Dermis blood vessel endothelial cell (primary cell): Measurements from ENCODE around the gene EDIL3. TPM values are rescaled to one million over a fixed set of nuclear protein-coding genes. Genes with fewer than 3 reads are reported as not detected.
"Not testable (repeated sequence)": the region's sequence is repeated elsewhere in the genome, so short reads cannot be mapped to it uniquely, and the experiment has no call there.

Experiments
- DNase-seq: peaks from one replicate; pipeline ENCODE4 v3.0.0; 2010
- total RNA-seq: library from RNA; depleted of rRNA; stranded (reverse); fragments of >200 nt; gene quantifications from 2 replicates; pipeline ENCODE4 v1.2.3, GENCODE V29; 2014

The EDIL3 gene
- total RNA-seq, 1 donor from 2014 or later: 1.5 TPM

DNA sequence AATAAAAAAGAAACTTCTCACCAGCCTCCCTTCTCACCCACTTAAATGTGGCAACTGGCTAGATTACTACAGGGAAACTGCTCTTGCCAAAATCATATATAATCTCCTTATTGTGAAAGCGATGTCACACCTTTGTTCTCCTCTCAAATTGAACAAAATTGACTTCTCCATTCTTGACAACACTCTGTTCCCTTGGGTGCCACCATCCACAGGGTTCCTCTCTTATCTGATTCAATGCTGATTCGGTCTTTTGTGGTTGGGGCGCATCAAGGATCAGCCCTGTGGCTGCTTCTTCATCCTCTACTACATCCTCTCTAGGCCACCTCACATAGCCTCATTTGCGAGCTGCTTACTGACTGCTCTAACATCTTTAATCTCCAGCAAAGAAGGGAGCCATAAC, 86.1 kb downstream of the EDIL3 start:
- no peak for DNase-seq

DNA sequence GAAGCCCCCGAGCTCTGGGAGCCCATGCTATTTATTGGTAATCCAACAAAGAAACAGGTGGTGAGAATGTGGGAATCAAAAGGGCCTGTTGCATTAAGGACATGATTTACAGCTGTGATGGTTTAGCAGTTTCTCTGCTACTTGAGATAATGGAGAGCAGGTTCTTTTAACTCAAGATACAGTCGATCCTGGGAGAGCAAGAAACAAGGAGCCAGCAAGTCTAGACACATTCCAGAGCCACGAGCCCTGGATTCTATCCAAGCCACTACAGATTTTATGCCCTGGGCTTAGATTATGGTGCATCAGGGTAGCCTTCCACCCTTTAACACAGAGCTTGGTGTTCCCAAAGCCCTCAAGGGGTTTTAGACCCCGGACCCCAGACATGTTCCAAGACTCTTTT, 87.0 kb downstream of the EDIL3 start:
- not testable (repeated sequence) for DNase-seq

DNA sequence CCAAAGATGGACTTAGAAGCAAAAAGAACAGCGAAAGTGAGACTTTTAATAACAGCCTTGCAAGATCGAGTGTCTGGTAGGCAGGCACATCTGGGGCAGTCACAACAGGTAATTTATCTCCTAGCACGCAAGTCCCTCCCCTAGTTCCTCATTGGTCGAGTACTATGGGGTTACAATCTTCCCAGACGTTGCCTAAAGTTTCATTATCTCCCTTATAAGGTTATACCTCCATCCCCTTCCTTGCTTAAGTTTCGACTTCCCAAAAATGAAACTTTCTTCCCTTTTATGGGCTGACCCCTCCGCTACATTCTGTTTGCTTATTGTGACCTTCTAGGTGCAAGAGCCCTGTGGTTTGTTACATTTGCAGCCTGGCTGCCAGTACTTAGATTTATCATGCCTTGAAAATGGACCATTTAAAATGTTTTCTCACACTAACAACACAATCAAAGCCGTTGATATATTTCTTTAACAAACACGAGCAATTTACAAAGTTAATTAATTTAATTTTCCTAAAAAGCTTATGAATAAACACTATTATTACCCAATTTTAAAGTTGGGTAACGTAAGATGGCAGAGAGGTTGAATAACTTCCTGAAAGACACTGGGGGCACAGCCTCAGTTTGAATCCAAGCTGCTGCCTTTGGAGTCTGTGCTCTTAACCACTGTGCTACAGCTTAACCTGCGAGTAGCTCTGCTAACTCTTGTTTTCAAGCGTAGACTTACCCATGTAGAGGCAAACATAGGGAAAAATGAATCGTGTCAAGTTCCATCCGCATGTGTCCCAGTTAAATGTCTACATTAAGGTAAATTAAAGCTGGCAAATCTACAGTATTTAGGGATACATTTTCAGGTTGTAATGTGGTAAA, 91.7 kb downstream of the EDIL3 start:
- no peak for DNase-seq

DNA sequence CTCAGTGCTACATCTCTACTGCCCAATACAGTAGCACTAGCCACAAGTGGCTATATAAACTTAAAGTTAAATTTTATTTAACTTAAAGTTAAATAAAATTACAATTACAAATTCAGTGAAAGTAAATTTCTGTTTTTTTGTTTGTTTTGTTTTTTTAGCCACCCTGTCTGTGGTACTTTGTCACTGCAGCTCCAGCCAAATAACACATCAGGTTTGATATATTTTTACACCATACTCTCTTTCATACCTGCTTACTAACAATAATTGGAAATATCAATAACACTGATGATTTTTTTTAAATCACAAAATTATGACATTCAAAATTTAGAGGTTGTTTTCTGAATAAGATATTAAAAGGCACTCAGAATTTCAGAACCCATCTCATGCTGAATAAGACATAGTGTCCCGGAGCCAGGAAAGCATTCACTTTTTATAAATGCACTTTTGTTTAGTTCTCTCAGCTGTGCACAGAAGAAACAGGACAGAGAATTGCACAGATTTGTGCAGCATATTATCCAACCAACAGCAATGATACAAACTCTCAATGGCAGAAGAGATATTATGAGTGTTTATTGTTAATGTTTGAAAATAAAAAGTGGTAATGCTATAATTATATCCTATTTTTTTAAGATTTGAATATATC, 92.6 kb downstream of the EDIL3 start:
- no peak for DNase-seq

DNA sequence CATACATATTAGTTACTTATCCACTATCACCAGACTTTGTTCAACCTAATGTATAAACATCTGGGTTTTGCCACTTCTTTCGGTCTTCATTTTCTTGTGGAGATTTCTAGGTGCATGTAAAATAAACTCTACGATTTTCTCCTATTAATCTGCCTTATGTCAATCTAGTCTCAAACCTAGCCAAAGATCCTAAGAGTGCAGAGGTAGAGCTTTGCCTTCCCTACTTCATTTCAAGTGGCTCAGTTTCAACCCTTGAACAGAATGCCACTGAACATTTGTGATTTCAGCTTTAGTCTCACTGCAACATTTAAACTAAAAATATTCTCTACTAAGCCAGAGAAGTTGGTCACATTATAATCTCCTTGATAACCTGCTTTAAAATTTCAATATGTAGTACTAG, 94.0 kb downstream of the EDIL3 start:
- DNase-seq: no peak

DNA sequence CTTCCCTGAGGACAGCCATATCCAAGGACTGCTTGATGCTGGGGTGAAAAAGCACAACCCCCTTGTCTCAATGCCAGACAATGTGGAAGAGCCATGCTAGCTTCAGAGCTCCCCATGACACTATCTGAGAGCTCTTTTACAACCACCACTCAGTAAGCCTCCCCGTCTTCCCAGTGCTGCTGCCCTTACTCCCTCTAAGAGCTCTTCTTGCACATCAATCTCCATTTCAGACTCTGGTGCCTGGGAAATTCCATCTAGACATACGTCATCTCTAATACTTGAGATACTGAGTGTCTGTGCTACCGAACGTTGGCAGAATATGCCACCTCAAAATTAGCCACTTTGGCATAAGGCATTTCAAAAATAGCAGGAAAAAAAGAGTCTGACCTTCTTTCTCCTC, 94.5 kb downstream of the EDIL3 start:
- no peak for DNase-seq

DNA sequence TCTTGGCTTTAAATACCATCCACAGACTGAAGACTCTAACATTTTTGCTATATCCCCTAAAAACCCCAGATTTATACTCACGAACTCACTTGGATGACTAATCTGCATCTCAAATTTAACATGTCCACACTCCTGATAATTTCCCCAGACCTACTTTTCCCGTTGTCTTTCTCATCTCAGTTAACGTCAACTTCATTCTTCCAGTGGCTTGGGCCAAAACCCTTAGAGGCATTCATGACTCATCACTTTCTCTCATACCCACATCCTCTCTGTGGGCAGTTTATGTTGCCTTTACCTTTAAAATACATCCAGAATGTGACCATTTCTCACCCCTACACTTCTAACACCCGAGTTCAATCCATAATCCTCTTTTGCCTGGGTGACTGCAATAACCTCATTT, 96.7 kb downstream of the EDIL3 start:
- peak; percentile 29 for DNase-seq

DNA sequence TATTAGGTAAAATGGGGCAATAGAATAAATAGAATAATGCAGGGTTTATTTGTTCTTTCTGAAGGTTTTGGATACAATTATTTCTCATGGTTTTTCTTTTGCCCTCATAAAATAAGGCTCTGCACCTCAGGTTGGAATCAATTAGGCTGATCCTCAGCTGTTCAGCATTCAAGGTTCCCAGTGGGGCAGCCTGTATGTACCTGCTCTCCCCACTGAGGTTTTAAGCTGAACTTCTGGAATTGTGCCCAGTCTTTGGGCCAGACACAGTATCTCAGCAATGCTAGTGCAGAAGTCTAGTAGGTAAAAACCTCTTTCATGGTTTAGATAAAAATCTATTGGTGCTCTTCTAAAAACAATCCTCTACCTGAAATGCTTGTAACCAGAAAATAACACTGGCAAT, 98.0 kb downstream of the EDIL3 start:
- DNase-seq: no peak

DNA sequence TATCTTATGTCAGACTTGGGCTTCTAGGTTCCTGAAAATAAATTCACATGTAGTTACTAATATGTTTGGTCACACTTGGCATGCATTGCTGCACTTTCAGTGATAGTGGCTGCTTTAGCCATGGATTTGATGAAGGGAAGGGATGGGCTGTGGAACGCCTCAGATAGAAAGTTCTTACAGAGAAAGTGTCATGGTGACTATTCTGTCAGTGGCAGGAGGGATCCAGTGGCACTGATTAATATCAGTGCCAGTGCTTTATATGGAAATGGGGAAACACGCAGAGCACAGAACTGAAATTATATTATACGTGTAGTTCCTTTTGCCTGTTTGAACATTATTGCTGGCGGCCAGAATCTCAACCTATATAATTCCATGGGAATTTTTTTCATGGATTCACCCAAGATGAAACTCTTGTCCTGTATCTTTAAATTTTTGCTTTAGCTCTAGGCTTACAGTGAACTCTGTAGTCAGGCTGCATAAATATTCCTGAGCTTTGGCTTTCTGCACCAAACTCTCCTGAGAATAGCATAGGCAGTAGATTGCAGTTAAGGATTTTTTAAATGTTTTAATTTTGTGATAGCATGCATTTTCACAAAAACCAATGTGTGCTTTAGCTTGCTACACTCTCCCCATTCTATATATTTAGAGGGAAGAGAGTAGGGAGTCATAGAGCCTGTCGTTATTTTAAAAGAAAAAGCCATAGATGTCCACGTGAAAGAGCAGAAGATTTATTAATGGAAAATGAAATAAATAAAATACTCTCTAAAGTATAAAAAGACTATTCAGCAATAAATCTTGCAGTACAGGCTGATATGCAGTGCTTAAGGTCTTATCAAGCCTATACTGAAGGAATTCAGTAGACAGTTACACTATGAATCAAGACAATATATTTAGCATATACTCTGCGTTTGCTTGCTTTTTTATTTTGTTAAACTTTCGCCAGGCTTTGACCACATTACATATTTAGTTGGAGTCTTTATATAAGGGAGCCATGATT, 98.7 kb downstream of the EDIL3 start:
- DNase-seq: no peak

DNA sequence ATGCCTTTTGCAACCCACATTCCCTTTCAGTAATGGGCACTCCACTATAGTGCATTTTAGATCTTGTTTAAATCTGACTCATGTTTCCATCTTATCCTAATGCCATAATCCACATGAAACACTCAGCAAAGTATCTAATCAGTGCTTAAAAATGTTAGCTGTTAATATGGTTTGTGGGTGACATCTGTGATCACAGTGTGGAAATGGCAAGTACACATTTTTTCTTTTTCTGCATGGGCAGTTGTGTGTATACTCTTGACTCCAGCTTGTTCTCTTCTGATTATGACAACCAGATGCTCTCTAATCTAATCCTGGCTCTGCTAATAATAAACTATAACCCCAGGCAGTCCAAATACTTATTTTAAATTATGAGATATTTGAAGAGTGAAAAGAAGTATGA, 103.3 kb downstream of the EDIL3 start:
- no peak for DNase-seq

DNA sequence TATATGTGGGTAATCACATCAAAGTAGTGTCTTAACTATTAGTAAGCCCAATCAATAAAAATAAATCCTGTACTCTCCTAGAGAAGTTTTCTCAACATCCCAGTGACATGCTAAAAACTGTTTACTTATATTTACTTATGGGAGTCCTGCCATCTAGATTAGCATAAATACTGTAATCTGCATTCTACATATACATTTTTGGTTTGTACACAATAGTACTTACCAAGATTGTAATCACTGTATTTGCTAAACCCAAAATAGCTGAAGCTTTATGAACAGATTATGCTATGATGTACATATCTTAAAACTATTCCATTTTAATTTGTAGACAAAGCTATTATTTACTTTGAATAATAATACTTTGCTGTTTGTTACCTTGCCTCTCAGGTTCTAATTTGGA, 105.4 kb downstream of the EDIL3 start:
- DNase-seq: no peak

DNA sequence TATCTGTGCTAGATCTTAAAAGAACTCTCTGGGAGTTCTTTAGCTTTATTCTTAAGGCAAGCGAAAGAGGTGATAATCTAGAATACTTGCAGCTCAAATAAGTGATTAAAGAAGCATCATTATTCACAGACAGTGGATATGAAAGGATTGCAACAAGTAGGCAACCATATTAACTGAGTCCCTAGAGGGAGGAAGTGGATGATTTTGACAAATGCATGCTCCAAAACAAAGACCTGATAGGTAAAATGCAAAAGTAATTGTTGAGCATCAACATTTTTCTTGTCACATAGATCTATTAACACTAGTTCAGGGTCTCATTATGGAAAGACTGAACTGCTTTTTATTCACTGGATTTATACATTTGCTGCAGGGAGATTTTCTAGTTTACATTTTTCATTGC, 109.1 kb downstream of the EDIL3 start:
- no peak for DNase-seq

DNA sequence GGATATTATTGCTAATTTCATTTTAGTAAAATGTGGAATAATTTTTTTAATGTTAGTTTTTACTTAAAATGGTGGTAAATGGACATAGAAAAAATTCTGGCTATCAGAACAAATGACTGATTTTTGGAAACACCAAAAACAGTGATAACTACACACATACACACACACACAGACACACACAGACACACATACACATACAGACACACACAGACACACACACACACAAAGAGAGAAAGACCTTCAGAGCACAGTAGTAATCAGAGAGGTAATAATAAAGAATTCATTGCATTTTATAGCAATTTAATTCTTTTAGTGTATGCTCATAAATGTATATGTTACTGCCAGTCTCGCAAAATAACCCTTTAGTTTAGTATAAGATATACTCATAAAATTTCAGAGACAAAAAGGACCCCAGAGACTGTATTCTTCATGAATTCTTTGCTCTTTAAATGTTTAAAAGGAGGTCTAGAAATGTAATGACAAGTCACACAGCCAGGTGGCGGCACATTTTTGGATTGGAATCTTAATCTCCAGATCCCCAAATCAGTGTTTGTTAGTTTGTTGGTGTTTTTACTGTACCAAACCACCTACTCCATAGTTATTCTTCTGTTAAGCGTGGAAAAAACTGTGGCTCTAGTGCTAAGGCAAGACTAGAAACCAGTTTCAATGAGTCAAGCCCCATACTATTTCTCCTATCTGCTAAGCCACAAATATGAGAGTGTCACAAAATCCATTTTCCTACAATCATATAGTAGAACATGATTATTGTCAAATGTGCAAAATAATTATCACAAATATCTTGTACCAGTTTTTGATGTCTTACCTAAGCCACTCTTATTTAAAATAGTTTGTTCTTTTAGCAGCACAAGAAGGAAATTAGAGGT, 109.9 kb downstream of the EDIL3 start:
- DNase-seq: peak; percentile 62

DNA sequence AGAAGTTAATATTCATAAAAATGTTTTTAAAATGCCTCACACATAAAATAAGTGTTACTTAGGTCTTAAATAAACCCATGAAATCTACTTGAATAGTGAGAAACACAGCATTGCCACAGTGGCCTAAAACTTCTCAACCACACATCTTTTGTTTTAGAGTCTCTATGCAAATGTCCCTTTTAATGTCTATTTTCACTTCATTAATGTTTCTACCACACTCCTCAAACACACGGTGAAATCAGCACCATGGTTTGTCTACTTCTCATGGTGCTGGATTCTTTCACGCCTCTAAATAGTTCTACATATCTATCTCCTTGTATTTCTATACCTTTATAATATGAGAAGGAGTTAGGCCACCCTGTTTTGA, 111.2 kb downstream of the EDIL3 start:
- DNase-seq: no peak

DNA sequence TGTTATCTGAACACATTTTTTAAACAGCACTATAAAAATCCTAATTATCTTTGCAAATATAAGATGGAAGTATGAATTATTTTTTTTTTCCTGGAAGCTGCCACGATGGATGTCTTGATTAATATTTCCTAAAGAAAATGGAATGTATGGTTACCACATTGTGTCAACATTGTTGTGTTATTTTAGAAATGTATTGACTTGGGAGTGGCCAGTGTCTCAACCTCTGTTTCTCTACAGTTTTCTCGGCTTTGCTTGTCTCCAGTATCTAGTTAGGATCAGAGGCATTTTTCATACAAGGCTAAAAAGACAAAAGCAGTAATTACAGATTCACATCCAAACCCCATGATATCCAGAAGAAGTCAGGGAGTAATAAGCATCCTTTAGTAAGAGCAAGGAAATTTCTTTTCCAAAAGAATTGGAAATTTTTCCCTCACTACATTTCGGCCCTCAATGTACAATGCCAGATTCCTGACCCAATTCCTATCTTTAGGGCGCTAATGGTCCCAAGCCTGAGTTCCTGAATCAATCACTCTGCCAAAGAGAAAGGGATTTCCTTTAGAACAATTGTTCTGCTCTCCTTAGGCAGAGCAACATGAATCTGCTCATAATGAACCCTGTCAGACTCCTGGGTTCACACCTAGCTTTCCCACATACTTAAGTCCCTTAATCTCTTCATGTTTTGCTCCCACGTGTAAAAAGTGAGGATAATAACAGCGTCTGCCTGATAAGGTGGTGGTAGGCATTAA, 111.7 kb downstream of the EDIL3 start:
- DNase-seq: peak; percentile 17

DNA sequence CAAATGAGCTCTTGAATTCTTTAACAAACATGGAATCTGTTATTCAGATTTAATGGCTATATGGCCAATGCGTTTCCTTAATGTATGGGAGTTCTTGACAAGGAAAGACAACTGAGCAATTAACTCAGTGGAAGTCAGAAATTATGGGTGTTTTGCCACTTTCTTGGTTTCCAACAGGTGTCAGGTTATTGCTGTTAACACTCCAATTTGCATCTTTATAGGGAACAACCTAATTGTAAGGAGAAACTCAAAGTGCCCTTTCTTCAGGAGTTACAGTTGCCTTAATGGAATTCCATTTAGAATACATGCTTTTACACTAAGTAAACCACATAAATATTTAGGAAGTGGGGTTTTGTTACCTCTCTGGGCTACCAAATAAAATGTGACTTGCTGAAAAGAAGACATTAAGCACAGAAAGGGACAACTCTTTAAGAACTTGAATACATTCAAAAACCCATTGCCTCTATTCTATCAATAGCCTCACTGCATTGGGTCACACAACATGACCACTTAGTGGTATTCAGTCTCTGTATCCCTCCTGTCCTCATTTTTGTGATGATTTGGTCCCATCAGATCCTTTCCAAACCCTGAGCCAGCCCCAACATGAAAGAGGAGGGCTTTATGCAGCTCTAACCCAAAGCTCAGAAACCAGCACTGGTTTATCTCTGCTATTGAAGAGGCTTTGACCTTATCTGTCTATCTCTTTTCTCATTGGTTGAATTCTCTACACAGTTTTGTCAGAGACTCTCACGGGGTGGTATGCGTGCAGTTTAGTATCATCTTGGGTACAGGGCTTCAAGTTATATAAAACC, 118.7 kb downstream of the EDIL3 start:
- DNase-seq: no peak

DNA sequence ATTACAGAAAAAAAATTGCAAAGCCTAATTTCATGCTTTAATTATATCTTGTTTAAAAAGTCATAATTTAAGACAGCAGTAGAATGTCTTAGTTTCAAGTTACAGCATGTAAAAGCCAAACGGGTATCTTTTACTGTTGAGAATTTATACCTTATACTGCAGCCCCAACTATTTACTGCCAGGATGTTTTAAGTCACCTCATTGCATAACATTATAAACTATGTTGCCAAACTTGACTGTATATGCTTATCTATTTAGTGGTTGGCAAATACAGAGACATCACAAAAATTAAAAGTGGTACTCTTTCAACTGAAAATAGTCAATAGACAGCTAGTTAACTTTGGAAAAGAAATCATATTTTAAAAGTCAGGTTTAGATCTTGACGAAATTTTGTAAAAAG, 119.5 kb downstream of the EDIL3 start:
- DNase-seq: no peak

DNA sequence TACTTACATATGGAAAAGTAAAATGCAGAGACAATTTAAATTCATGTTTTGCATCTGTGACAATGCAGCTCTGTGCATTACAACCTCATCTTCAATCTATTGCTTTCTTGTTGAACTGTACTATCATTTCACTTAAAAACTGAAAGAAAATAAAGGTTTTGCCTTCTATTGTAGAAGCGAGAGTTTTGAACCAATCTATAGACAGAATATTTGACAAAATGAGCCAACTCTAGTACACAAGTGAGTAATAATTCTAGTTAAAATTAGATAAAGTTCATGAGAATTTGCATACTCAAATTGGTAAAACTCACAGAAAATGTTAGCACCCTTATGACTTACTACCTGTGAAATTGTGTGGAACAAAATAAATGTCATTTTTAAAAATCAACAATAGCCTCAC, 123.7 kb downstream of the EDIL3 start:
- no peak for DNase-seq

DNA sequence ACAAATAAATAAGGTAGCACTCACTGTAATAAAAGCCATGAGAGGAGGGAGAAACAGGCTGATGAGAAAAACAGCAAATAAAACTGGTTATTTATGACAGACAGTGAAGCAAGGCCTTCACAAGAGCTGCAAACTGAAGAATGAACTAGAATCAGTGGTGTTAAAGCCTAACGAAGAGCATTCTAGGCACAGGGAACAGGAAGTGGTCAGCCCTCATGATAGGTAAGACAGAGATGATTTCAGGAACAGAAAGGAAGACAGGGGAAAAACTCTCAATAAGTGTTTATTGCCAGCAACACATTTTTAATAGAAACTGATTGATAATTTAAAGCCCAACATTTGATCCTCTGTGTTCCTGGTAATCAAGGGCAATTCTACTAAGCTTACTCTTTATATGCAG, 124.5 kb downstream of the EDIL3 start:
- DNase-seq: no peak

DNA sequence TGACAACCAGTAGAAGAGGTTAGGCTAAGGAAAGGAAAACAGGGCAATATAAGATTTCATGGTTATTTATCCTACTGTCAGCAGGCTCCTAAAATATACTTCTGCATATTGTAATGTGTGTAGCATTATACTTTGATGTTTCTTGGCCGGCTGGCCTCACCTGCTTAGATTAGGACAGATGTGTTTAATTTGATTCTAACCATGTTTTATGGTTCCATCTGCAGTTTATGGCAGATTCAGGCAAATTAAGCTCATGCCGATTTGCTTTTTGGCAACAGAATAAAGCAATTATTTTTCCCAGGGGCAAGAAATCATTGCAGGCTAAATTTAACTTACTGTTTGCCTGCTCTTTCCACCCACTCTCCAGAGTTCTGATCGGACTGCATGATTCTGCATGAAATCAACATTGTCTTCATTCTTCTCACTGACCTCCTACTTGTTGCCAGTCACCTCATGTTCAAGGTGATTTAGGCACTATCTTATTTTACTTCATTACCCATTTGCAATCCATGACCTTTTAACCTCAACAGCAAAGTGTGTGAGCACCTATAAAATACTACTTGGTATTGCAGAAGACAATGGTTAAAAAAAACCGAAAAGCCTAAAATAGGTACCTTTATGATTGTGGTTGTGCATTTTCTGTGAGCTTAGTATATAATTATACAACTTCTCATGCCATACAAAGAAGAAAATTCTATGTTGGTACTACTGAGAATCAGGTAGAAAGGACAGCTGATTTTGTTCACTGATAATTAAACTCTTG, 125.2 kb downstream of the EDIL3 start:
- DNase-seq: no peak
